ENCODE measurements around the gene PADI6.
A peak's percentile ranks its signal among the peaks of the same experiment; 100 is the strongest.

The PADI6 gene

GRCh38 chr1:17441265-17441992 is 69.4 kb downstream of the PADI6 start (continued):
- TF ChIP-seq CTCF (tag by site-specific recombination; IDR thresholded peaks at IDR 0.05): no peak
- no peak for TF ChIP-seq ZNF677 (tag by site-specific recombination; IDR thresholded peaks at IDR 0.05)
- TF ChIP-seq ZFP69B (tag by site-specific recombination; IDR thresholded peaks at IDR 0.05): peak; percentile 64; the same call in 1 of the 2 replicates
- TF ChIP-seq FEZF1 (tag by site-specific recombination; IDR thresholded peaks at IDR 0.05): peak; percentile 81
- TF ChIP-seq ZNF514 (tag by site-specific recombination; IDR thresholded peaks at IDR 0.05): no peak
- peak; percentile 58; the same call in 1 of the 2 replicates for TF ChIP-seq PATZ1 (tag by site-specific recombination; IDR thresholded peaks at IDR 0.05)
- TF ChIP-seq ZNF580 (tag by site-specific recombination; IDR thresholded peaks at IDR 0.05): no peak
- no peak for TF ChIP-seq ZNF792 (tag by site-specific recombination; IDR thresholded peaks at IDR 0.05)
- TF ChIP-seq BCL11B (tag by site-specific recombination; IDR thresholded peaks at IDR 0.05; ENCODE audit: low read depth): no peak
- no peak; the same call in 1 of the 2 replicates for TF ChIP-seq ZNF398 (tag by site-specific recombination; IDR thresholded peaks at IDR 0.05)
- no peak for TF ChIP-seq ZNF26 (tag by site-specific recombination; IDR thresholded peaks at IDR 0.05)
- TF ChIP-seq ZSCAN4 (tag by site-specific recombination; IDR thresholded peaks at IDR 0.05): no peak
- TF ChIP-seq ZNF585B (tag by site-specific recombination; IDR thresholded peaks at IDR 0.05): no peak
- no peak for TF ChIP-seq ZNF146 (tag by site-specific recombination; IDR thresholded peaks at IDR 0.05)
- no peak for TF ChIP-seq HOXD13 (CRISPR knock-in tag; IDR thresholded peaks at IDR 0.05; ENCODE audit: borderline replicate concordance)
- no peak for TF ChIP-seq GLI4 (tag by site-specific recombination; IDR thresholded peaks at IDR 0.05)
- no peak for TF ChIP-seq SP3 (tag by site-specific recombination; IDR thresholded peaks at IDR 0.05)
- TF ChIP-seq ZNF488 (tag by site-specific recombination; IDR thresholded peaks at IDR 0.05): no peak
- no peak for TF ChIP-seq ZNF777 (tag by site-specific recombination; IDR thresholded peaks at IDR 0.05; ENCODE audit: borderline replicate concordance)
- TF ChIP-seq ZNF529 (tag by site-specific recombination; IDR thresholded peaks at IDR 0.05; ENCODE audit: insufficient replicate concordance): no peak
- TF ChIP-seq ZNF140 (tag by site-specific recombination; IDR thresholded peaks at IDR 0.05): no peak
- TF ChIP-seq KLF8 (tag by site-specific recombination; IDR thresholded peaks at IDR 0.05): peak; percentile 60; the same call in 1 of the 2 replicates
- TF ChIP-seq ZNF280D (tag by site-specific recombination; IDR thresholded peaks at IDR 0.05): no peak
